Stimulated activated CD8-positive, alpha-beta memory T cell treated with anti-CD3 and anti-CD28 coated beads, Interleukin-7, amount 100 ng/mL, for 4 hours (primary cell): ENCODE results near the gene ZNF836.

Experiments
- DNase-seq, 2 donors: peaks; one replicate each; pipeline ENCODE4 v3.0.0-alpha.2; 2020; ENCODE audit warnings: low read depth in 2 of 2

ZNF836 gene

DNA sequence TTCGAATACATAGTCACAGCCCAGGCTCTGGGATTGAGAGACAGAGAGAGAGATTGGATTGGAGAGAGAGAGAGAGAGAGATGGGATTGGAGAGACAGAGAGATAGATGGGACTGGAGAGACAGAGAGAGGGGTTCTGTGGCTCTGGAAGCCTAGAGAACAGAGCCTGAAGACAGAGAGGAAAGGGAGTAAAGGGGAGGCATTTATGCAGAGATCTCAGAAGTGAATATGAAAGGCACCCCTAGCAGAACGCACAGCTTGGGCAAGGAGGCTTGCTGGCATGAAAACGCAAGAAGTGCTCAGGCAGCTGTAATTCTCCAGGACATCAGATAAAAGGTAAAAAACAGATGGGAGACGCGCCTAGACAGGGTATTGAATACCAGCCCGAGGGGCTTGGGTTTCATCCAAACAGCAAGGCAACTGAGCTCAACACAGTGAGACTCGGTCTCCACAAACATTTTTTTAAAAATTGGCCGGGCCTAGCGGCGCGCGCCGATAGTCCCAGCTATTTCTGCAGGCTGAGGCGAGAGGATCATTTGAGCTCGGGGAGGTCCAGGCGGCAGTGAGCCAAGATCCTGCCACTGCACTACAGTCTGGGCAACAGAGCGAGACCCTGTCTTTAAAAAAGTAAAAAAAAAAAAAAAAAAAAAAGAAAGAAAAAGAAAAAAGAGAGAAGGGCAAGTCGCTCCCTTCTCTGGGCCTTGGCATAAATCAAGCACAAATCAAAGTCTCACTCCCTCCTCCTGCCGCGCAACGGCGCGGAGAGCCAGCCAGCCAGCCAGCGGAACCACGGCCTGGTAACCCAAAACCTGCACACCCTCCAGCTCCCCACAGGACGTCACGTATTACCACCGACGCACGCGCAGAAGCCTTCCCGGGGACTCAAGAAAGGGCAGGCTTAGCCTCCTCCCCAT, 17.7 kb upstream of the ZNF836 start:
- DNase-seq = no peak

DNA sequence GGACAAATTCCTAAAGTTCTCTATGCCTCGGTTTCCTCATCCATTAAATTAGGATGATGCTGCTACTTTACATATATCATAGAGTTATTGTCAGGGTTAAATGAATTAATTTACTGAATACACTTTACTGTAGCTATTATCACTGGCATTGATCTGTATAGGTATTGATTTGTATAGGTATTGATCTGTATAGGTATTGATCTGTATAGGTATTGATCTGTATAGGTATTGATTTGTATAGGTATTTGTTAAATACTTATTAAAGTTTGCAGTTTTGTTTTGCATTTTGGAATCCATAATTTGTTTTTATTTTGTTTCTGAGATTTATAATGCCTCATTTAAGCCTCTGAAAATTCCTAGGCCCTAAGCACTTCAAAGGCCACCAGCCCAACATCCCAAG, 16.0 kb upstream of the ZNF836 start:
- no peak for DNase-seq

DNA sequence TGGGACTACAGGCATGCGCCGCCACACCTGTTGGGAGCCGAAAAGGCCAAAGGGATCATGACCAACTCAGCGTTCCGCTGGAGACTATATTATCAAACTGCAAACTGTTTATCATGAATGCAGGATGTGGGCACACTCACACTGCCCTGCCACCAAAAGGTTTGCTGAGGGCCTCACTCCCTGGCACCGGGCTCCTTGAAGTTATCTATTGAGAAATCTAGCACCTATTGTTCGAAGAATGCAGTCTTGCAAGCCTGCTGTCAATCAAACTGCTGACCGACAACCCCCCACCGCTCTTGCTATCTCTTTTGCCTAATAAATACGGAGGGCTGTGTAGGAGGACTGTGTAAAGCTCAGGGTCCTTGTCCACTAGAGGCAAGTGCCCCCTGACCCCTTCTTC, 5.2 kb upstream of the ZNF836 start:
- DNase-seq = no peak

DNA sequence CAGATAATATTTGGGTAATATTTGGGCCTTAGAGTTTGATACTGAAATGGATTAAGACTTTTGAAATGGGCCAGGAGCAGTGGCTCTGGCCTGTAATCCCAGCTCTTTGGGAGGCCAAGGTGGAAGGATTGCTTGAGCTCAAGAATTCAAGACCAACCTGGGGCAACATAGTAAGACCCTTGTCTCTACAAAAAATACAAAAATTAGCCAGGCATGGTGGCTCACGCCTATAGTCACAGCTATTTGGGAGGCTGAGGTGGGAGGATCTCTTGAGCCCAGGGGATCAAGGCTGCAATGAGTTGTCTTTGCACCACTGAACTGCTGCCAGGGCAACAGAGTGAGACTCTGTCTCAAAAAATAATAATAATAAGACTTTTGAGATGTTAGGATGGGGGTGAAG, 926 bp upstream of the ZNF836 start:
- DNase-seq = no peak

DNA sequence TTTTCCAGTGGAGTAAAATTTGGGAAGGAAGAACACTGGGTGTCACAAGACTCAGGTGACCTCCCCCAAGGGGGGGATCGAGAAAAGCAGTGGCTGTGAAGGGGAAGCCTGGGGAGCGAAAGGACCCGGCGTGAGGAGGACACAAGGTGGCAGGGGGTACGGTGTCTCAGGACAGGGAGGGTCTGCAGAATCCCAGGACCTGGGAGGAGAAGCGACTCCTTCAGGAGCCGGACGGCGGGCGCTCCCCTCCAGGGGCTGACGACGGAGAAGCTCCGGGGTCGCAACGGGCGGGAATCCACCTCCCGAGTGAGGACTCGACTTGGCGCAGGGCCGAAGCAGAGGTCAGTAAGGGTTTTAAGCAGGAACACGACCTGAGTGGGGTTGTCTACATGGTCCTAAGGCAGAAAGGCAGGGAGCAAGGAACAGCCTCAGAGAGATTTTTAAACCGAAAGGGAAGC, 529 bp downstream of the ZNF836 start:
- DNase-seq = no peak

DNA sequence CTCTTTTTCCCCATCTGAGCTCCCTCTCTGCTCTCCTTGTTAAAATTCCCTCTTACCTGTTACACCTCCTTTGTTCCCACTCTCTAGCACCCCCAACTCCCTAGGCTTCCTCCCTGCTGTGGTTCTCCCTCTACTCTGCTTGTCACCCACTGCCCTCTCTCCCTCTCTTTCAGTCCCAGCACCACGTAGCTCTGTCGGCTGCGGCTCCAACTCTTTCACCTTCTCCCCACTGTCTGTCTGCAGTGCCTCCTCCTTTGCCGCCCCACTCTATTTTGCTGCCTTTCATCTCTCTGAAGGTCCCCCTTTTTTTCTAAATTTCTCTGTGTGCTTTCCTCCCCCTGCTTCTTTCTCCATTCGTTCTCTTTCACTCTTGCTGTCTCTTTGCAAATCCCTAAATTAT, 1.1 kb downstream of the ZNF836 start:
- no peak for DNase-seq

DNA sequence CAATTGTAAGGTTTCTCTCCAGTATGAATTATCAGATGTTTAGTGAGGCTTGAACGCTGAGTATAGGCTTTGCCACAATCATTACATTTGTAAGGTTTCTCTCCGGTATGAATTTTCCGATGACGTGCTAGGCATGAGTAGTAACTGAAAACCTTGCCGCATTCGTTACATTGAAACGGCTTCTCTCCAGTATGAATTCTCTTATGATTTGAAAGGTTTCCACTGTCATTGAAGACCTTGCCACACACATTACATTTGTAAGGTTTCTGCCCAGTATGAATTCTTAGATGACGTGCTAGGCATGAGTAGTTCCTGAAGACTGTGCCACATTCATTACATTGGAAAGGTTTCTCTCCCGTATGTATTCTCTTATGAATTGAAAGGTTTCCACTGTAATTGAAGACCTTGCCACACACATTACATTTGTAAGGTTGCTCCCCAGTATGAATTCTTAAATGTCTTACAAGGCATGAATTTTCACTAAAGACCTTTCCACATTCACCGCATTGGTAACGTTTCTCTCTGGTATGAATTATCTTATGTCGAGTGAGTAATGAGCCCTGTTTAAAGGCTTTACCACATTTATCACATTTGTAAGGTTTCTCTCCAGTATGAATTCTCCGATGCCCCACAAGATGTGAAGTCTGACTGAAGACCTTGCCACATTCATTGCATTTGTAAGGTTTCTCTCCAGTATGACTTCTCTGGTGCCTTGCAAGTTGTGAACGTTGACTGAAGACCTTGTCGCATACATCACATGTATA, 15.6 kb downstream of the ZNF836 start:
- DNase-seq = no peak

DNA sequence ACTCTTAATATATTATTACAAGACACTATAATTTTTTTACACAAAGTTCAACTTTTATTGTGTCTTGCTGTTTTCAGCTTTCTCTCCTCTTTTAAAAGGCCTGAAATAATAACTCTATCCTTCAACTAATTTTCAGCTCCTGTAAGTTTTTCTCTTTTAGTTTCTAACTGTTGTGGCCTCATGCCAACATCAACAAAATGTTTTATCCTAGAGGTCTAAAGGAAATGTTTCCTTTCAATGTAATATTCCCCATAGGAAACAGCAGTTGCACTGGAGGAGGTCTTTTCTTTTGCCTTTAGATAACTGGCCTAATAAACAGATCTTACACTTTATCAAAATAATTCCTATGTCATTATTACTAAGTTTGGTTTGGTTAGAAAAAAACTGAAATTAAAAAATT, 23.2 kb downstream of the ZNF836 start:
- DNase-seq = no peak

DNA sequence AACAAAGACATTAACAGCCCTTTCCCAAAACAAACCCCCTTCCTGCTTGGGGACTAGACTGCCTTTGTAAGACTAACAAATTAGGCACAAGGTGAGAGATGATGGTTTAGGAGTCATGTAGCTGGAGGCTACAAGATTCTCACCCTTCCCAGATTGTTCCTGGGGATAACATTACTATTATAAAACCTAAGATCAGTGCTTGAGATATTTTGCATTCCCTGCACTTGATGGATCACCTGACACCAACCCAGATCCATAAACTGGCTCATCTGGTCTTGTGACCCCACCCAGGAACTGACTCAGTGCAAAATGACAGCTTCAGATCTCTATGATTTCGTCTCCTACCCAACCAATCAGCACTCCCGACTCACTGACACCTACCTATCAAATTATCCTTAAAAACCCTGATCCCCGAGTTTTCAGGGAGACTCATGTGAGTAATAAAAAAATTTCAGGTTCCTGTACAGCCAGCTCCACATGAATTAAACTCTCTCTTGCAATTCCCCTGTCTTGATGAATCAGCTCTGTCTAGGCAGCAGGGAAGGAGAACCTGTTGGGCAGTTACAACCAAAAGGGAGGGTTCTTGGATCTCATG, 29.3 kb downstream of the ZNF836 start:
- no peak for DNase-seq

DNA sequence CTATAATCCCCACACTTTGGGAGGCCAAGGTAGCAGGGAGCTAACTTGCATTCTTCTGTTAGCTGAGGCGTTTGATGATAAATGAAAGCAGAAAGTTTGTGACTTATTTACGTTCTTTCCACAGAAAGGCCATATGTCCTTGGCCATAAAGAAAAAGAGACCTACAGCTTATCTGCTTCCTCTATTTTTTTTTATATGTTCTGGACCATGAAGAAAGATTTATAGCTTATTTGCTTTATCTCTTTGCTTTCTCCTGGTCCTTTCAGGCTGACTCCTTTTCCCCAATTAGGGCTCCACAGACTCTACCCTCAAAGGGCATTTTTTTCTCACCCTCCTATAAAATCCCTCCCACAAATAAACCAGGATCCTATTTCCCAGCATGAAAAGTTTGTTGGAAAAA, 30.2 kb downstream of the ZNF836 start:
- DNase-seq = no peak

DNA sequence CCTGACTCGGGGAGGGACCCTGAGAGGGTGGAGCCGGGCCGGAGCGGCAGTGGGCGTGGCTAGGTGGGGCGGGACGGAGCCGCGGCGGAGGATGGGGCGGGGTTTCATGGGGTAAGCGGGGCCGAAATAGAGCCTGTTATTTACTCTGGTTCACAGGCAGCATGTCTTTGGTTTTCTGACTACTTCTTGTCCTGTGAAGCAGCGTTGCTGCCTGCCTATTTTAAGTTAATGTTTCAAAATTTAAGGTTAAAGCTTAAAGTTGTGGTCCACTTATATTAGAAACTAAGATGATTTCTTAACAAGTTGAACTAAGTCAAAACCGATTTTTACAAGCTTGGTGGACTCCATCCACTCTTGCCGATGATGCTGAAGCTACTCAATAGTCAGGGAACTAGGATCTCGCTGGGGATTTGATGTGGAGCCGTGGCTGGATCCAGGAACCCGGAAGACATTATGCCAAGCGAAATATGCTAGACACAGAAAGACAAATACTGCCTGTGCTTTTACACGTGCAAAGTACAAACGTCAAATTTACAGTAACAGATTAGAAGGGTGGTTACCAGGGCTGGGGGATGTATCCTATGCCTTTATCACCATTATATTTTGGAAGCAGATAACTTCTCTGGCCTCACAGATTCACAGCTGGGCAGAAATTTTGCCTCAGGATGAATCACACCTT, 31.2 kb downstream of the ZNF836 start:
- peak; percentile 94 for DNase-seq

DNA sequence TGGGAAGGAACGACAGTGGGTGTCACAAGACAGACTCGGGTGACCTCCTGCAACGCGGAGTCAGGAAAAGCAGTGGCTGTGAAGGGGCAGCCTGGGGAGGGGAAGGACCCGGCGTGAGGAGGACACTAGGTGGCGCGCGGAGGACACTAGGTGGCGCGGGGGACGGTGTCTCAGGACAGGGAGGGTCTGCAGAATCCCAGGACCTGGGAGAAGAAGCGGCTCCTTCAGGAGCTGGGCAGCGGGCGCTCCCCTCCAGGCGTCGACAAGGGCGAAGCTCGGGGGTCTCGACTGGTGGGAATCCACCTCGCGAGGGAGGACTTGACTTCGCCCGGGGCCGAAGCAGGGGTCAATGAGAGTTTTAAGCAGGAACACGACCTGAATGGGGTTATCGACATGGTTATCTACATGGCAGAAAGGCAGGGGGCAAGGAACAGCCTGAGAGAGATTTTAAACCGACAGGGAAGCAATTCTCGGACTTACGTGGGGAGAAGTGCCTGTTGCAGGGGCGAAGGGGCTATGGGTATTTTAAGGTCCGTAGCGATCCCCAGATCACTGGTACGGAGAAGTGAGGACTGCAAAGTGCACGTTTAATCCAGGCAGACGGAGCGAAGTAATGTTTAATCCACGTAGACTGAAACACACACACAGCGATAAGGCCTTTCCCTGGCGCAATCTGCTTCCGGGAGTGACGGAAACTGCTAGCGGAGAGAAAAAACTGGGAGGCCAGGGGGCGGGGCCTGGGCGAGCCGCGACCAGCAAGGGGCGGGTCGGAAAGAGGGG, 32.0 kb downstream of the ZNF836 start, which contains the start of gene ZNF616:
Gene ZNF616, minus strand, starts transcription at position 687 of the 780 bp plus-strand sequence. CDS start 9,426 bp downstream, outside the sequence.
- peak; percentile 52 to 61 for DNase-seq

DNA sequence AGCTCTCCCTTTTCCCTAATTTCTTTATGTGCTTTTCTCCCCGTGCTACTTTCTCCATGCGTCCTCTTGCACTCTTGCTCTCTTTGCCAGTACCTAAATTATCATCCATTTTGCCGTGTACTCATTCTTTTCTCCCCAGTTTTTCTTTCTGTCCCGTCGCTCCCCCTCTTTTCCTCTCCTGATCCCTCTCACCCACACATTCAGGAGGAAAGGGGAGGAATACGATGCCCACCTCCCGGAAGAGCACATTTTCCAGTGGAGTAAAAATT, 32.5 kb downstream of the ZNF836 start:
- no peak for DNase-seq

DNA sequence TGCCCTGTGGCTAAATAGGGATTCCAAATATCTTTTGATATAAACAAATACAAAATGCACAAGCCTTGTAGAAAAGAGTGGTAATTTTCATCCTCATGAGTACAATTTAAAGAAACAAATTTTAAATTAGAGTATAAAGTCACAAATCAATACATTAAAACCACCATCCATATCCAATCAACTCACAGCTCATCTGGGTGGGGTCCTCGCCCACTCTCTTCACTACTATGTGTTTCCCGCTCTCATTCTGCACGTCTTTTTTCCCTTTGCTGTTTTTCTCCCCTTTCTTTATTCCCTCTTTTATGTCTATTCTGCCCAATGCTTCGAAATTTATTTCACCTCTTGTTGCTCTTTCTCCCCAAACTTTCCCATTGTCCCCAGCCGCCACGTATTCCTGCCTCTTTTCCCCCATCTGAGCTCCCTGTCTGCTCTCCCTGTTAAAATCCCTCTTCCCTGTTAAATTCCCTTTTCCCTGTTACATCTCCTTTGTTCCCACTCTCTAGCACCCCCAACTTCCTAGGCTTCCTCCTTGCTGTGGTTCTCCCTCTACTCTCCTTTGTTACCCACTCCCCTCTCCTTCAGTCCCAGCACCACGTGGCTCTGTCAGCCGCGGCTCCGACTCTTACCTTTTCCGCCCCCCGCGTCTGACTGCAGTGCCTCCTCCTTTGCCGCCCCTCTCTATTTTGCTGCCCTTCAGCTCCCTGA, 33.0 kb downstream of the ZNF836 start:
- peak in 1 of 2 donors; percentile 8 for DNase-seq

DNA sequence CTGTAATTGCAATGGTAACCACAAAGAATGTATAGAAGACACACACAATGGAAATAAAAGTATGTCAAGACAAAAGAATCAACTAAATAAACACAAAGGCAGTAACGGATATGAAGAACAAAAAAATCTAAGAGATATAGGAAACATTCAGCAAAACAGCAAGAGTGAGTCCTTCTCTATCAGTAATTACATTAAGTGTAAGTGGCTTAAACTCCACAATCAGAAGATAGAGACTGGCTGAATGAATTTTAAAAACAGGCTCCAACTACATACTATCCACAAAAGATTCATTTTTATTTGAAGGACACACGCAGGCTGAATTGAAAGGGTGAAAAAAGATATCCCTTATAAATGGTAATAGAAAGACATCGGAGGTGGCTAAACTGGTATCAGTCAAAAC, 51.1 kb downstream of the ZNF836 start:
- DNase-seq = no peak

DNA sequence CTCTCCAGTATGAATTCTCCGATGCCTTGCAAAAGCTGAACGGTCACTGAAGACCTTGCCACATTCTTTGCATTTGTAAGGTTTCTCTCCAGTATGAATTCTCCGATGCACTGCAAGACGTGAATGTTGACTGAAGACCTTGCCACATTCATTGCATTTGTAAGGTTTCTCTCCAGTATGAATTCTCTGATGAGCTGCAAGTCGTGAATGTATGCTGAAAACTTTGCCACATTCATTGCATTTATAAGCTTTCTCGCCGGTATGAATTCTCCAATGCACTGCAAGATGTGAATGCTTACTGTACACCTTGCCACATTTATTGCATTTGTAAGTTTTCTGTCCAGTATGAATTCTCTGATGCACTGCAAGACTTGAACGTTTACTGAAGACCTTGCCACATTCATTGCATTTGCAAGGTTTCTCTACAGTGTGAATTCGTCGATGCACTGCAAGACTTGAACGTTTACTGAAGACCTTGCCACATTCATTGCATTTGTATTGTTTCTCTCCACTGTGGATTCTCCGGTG, 55.8 kb downstream of the ZNF836 start:
- no peak for DNase-seq

DNA sequence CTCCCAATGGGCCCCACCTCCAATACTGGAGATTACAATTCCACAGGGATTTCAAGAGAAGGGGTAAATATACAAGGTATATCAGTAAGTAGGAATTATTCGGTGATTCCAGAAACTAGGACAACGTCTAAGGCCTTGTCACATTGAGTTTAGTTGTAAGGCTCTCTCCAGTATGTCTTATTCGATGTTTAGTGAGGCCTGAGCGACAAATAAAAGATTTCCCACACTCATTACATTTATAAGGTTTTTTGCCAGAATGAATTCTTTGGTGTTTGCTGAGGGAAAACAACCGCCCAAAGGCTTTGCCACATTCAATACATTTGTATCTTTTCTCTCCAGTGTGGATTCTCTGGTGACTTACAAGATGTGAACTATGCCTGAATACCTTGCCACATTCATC, 56.7 kb downstream of the ZNF836 start:
- DNase-seq = no peak

DNA sequence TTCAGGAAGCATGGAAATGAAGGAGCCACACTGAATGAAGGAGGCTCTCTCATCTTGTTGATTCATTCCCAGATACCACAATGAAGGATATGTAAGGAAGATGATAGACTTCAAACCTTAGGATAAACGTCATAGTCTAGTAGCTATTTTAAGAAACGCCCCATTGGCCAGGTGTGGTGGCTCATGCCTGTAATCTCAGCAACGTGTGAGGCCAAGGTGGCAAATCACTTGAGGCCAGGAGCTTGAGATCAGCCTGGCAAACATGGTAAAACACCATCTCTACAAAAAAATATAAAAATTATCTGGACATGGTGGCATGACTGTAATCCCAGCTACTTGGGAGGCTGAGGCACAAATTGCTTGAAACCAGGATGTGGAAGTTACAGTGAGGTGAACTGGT, 58.8 kb downstream of the ZNF836 start:
- no peak for DNase-seq

DNA sequence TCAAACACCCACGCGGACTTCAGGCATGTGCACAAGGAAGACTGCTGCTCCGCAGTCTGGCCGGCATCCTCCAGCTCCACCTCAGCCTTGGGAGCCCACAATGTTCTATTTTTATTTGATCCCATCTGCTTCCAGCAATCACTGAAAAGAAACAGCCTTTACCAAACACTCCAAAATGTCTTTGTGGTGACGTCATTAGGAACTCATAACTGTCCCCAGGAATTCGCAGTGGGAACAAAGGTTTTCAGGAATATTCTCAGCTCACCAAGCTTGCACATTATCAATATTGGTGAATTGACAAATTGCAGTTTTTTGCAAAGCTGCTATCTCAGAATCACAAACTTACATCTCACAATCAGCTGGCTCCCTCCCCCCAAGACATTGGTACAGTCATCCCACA, 60.6 kb downstream of the ZNF836 start:
- DNase-seq = no peak
